Measurements from ENCODE around the gene CFAP221.
A peak's percentile ranks its signal among the peaks of the same experiment; 100 is the strongest.

CFAP221 gene

GRCh38 chr2:119553687-119554344, 9.6 kb downstream of the CFAP221 start:
- no peak overlapping the region for H3K4me3 ChIP-seq (replicated peaks; ENCODE audit: low read depth, low read length)
- no peaks in the 10 kb centered on the region; the same call in 1 of the 2 replicates for H3K27me3 ChIP-seq (replicated peaks; ENCODE audit: control insufficient read depth, insufficient read depth, low read length)
- no peaks in the 10 kb centered on the region for H3K36me3 ChIP-seq (ENCODE audit: control insufficient read depth, insufficient read depth, low read length)
- TF ChIP-seq CTCF (IDR thresholded peaks at IDR 0.05; ENCODE audit: insufficient read depth, low read length, poor library complexity, severe bottlenecking), result no peak
- DNase-seq (ENCODE audit: extremely low read depth, insufficient read length), result no peak

GRCh38 chr2:119565481-119565880, 21.2 kb downstream of the CFAP221 start:
- Histone ChIP-seq H3K27me3 (replicated peaks; ENCODE audit: control insufficient read depth, insufficient read depth, low read length) (no peaks in the 10 kb centered on the region), H3K36me3 (ENCODE audit: control insufficient read depth, insufficient read depth, low read length) (no peaks in the 10 kb centered on the region), H3K4me3 (replicated peaks; ENCODE audit: low read depth, low read length) (no peak overlapping the region)
- DNase-seq (ENCODE audit: extremely low read depth, insufficient read length), result no peak
- no peak for TF ChIP-seq CTCF (IDR thresholded peaks at IDR 0.05; ENCODE audit: insufficient read depth, low read length, poor library complexity, severe bottlenecking)

GRCh38 chr2:119567292-119567691, 23.0 kb downstream of the CFAP221 start:
- Histone ChIP-seq H3K27me3 (replicated peaks; ENCODE audit: control insufficient read depth, insufficient read depth, low read length) (no peaks in the 10 kb centered on the region), H3K4me3 (replicated peaks; ENCODE audit: low read depth, low read length) (no peak overlapping the region), H3K36me3 (ENCODE audit: control insufficient read depth, insufficient read depth, low read length) (no peaks in the 10 kb centered on the region)
- TF ChIP-seq CTCF (IDR thresholded peaks at IDR 0.05; ENCODE audit: insufficient read depth, low read length, poor library complexity, severe bottlenecking), result no peak
- no peak for DNase-seq (ENCODE audit: extremely low read depth, insufficient read length)

- no peak overlapping the region for H3K4me3 ChIP-seq (replicated peaks; ENCODE audit: low read depth, low read length)
- DNase-seq (ENCODE audit: extremely low read depth, insufficient read length), result peak; percentile 17
These were observed 30.0 kb downstream of the CFAP221 start for GRCh38 chr2:119574108-119574815.

GRCh38 chr2:119574864-119575263, 30.6 kb downstream of the CFAP221 start:
- no peak for TF ChIP-seq CTCF (IDR thresholded peaks at IDR 0.05; ENCODE audit: insufficient read depth, low read length, poor library complexity, severe bottlenecking)
- H3K4me3 ChIP-seq (replicated peaks; ENCODE audit: low read depth, low read length), result no peak overlapping the region
- no peak for DNase-seq (ENCODE audit: extremely low read depth, insufficient read length)
- H3K27me3 ChIP-seq (replicated peaks; ENCODE audit: control insufficient read depth, insufficient read depth, low read length), result no peaks in the 10 kb centered on the region; the same call in none of the 2 replicates
- H3K36me3 ChIP-seq (ENCODE audit: control insufficient read depth, insufficient read depth, low read length), result no peaks in the 10 kb centered on the region

More at GRCh38 chr2:119574108-119574815, 30.0 kb downstream of the CFAP221 start:
- H3K27me3 ChIP-seq (replicated peaks; ENCODE audit: control insufficient read depth, insufficient read depth, low read length), result no peaks in the 10 kb centered on the region; the same call in none of the 2 replicates
- no peaks in the 10 kb centered on the region for H3K36me3 ChIP-seq (ENCODE audit: control insufficient read depth, insufficient read depth, low read length)
- TF ChIP-seq CTCF (IDR thresholded peaks at IDR 0.05; ENCODE audit: insufficient read depth, low read length, poor library complexity, severe bottlenecking), result no peak

Data from GM06990 (cell line).